IMR-90 (cell line): ENCODE results near the gene LAMP5. TPM values are rescaled to one million over a fixed set of nuclear protein-coding genes. Genes with fewer than 3 reads are reported as not detected.

Source experiments
- ATAC-seq: fragments of 200-7000 bp; cut with Tn5 transposase; 2 replicates; pipeline ENCODE4 v1.9.1; 2020; ENCODE audit warnings: low read depth, mild to moderate bottlenecking, moderate library complexity
- BruUV-seq: library from RNA; stranded (reverse); fragments of 400-500 nt; replicated peaks from 2 replicates; lab custom pipeline; 2021; lab: Mats Ljungman, UMichigan
- CTCF ChIA-PET: fragments of 300-600 bp; formaldehyde crosslinking; extraction: SDS; loops from one replicate; lab custom pipeline; 2021; ENCODE audit warnings: antibody characterized with exemption; lab: Yijun Ruan, JAX
- POLR2A ChIA-PET: fragments of 300-600 bp; sonication (Branson Sonifier 250); formaldehyde crosslinking; loops from one replicate; lab custom pipeline; 2022; ENCODE audit warnings: antibody characterized with exemption; ENCODE audit not compliant: unreplicated experiment; lab: Charles Lee
- DNase-seq: peaks from one replicate; pipeline ENCODE4 v3.0.0; 2013
- H2AFZ ChIP-seq: replicated peaks from 2 replicates; pipeline ENCODE3; 2013; ENCODE audit warnings: low read length, mild to moderate bottlenecking; ENCODE audit not compliant: poor library complexity
- H2AK5ac ChIP-seq: 2 replicates; pipeline ENCODE4 v1.6.1; 2013; ENCODE audit warnings: low read depth, low read length, inconsistent platforms
- H2AK9ac ChIP-seq: replicated peaks from 2 replicates; pipeline ENCODE3; 2013; ENCODE audit warnings: mild to moderate bottlenecking, low read depth, low read length, moderate library complexity; ENCODE audit not compliant: poor library complexity
- H2BK120ac ChIP-seq: 2 replicates; pipeline ENCODE4 v1.6.1; 2013; ENCODE audit warnings: low read depth, low read length, inconsistent platforms
- H2BK15ac ChIP-seq: 3 replicates; pipeline ENCODE4 v1.6.1; 2013; ENCODE audit warnings: low read depth, low read length, inconsistent platforms
- H2BK20ac ChIP-seq: 2 replicates; pipeline ENCODE4 v1.6.1; 2013; ENCODE audit warnings: low read depth, mild to moderate bottlenecking, inconsistent platforms, low read length, moderate library complexity
- H2BK5ac ChIP-seq: 2 replicates; pipeline ENCODE4 v1.6.1; 2013; ENCODE audit warnings: mild to moderate bottlenecking, low read depth, low read length, inconsistent platforms; ENCODE audit not compliant: poor library complexity, severe bottlenecking
- H3K14ac ChIP-seq: replicated peaks from 2 replicates; pipeline ENCODE4 v1.6.1; 2013; ENCODE audit warnings: low read depth, low read length, inconsistent platforms
- H3K18ac ChIP-seq: 2 replicates; pipeline ENCODE4 v1.6.1; 2013; ENCODE audit warnings: low read depth, low read length, control low read depth
- H3K23ac ChIP-seq: 2 replicates; pipeline ENCODE4 v1.6.1; 2013; ENCODE audit warnings: low read depth, low read length, inconsistent platforms
- H3K27ac ChIP-seq: 2 replicates; pipeline ENCODE4 v1.5.1; 2013; ENCODE audit warnings: mild to moderate bottlenecking, control low read depth, low read length; ENCODE audit not compliant: insufficient read depth
- H3K27me3 ChIP-seq: 2 replicates; pipeline ENCODE4 v1.6.1; 2013; ENCODE audit warnings: low read length; ENCODE audit not compliant: control insufficient read depth, insufficient read depth
- H3K36me3 ChIP-seq: 2 replicates; pipeline ENCODE4 v1.6.1; 2013; ENCODE audit warnings: low read length, mixed read lengths; ENCODE audit not compliant: control insufficient read depth, insufficient read depth
- H3K4ac ChIP-seq: 2 replicates; pipeline ENCODE4 v1.6.1; 2013; ENCODE audit warnings: low read depth, low read length, inconsistent platforms
- H3K4me1 ChIP-seq: 2 replicates; pipeline ENCODE4 v1.6.1; 2013; ENCODE audit warnings: low read length, mixed read lengths; ENCODE audit not compliant: control insufficient read depth, insufficient read depth
- H3K4me2 ChIP-seq: 2 replicates; pipeline ENCODE4 v1.6.1; 2013; ENCODE audit warnings: low read depth, mild to moderate bottlenecking, control low read depth, low read length, moderate library complexity
- H3K4me3 ChIP-seq: 2 replicates; pipeline ENCODE4 v1.5.1; 2013; ENCODE audit warnings: low read depth, mild to moderate bottlenecking, control low read depth, low read length, moderate library complexity; ENCODE audit not compliant: insufficient read depth
- H3K56ac ChIP-seq: 2 replicates; pipeline ENCODE4 v1.6.1; 2013; ENCODE audit warnings: low read length, inconsistent platforms; ENCODE audit not compliant: insufficient read depth; ENCODE audit errors: extremely low read depth
- H3K79me1 ChIP-seq, 2 experiments: 2 replicates each; pipeline ENCODE4 v1.6.1; 2013; ENCODE audit warnings: low read length in 2 of 2, inconsistent platforms in 1 of 2, low read depth in 1 of 2
- H3K9ac ChIP-seq: 2 replicates; pipeline ENCODE4 v1.6.1; 2013; ENCODE audit warnings: low read depth, low read length, control low read depth
- H3K9me1 ChIP-seq: 2 replicates; pipeline ENCODE4 v1.6.1; 2013; ENCODE audit warnings: low read length, inconsistent platforms; ENCODE audit not compliant: insufficient read depth
- H3K9me3 ChIP-seq: 2 replicates; pipeline ENCODE4 v1.6.1; 2013; ENCODE audit warnings: low read length; ENCODE audit not compliant: control insufficient read depth, insufficient read depth
- H4K20me1 ChIP-seq: 2 replicates; pipeline ENCODE4 v1.6.1; 2013; ENCODE audit warnings: low read length, inconsistent platforms; ENCODE audit not compliant: insufficient read depth
- H4K5ac ChIP-seq: 2 replicates; pipeline ENCODE4 v1.6.1; 2013; ENCODE audit warnings: mild to moderate bottlenecking, low read depth, low read length, control low read depth
- H4K8ac ChIP-seq, 2 experiments: 2 replicates each; pipeline ENCODE4 v1.6.1; 2013; ENCODE audit warnings: low read depth in 2 of 2, low read length in 2 of 2, control low read depth in 1 of 2, inconsistent platforms in 1 of 2
- H4K91ac ChIP-seq: 2 replicates; pipeline ENCODE4 v1.6.1; 2013; ENCODE audit warnings: low read depth, low read length, inconsistent platforms; ENCODE audit not compliant: insufficient read depth
- BHLHE40 ChIP-seq: fragments of 150-350 bp; IDR thresholded peaks from 2 replicates; pipeline ENCODE4 v1.6.1; 2016; ENCODE audit warnings: mild to moderate bottlenecking, low read depth, low read length
- WGBS, 2 experiments: methylation state at CpG; one replicate each; pipeline versions ENCODE4 v1.1.5 to v1.1.7; 2013; ENCODE audit warnings: missing lambda C conversion rate in 2 of 2; ENCODE audit not compliant: insufficient read length in 1 of 2; ENCODE audit errors: extremely low coverage in 2 of 2; 5-methylcytosine and 5-hydroxymethylcytosine counted together
- dilution Hi-C: fragments of 300-500 bp; cut with HindIII; formaldehyde crosslinking; loops from one replicate; pipeline ENCODE4 v1.14.3; 2018; ENCODE audit warnings: low sequenced_read_pairs; ENCODE audit not compliant: unreplicated experiment
- in situ Hi-C: fragments of 300-500 bp; cut with MboI; formaldehyde crosslinking; loops from 3 replicates; pipeline ENCODE4 v1.14.3; 2019; ENCODE audit warnings: low sequenced_read_pairs, inconsistent platforms, mixed read lengths
- intact Hi-C: fragments of 100-400 bp; cut with micrococcal nuclease; formaldehyde crosslinking; loops from 2 replicates; pipeline ENCODE4 v1.10.0; 2022
- polyA plus RNA-seq, 3 experiments: library from polyadenylated mRNA; depleted of rRNA; stranded (reverse); fragments of >200 nt; gene quantifications; 2 replicates each; pipeline ENCODE4 v1.2.3, GENCODE V29; 2012; ENCODE audit warnings: low replicate concordance in 1 of 3
- total RNA-seq: library from RNA; depleted of rRNA; stranded (reverse); fragments of >200 nt; gene quantifications from 2 replicates; pipeline ENCODE4 v1.2.3, GENCODE V29; 2012
- TF ChIP-seq, protein P1 (sequence below): conservative IDR thresholded peaks from 2 replicates; pipeline ENCODE4 v1.5.1; 2012; ENCODE audit warnings: mild to moderate bottlenecking, low read depth, low read length, improper control_type of control experiment

LAMP5 gene
- total and polyA plus RNA-seq, 2 of the 4 experiments (the other 2 are of a cell fraction), result not detected

GRCh38 chr20:9543214-9543613 lies 28.8 kb downstream of the LAMP5 start:
- Histone ChIP-seq H3K4ac (no peak overlapping the region), H4K8ac (no peak overlapping the region), H2BK15ac (no peak overlapping the region), H3K9ac (no peak overlapping the region), H3K4me2 (no peak overlapping the region), H3K36me3 (no peaks in the 10 kb centered on the region), H2AK5ac (no peak overlapping the region), H3K9me3 (no peaks in the 10 kb centered on the region), H2AK9ac (no peak overlapping the region), H3K4me1 (no peaks in the 10 kb centered on the region), H3K14ac (no peak overlapping the region), H2AFZ (no peak overlapping the region), H3K18ac (no peak overlapping the region), H3K4me3 (no peak overlapping the region), H4K20me1 (0 out of 2 replicates have a peak, but pooled peaks cover 3% of the 10 kb centered on the region), H2BK5ac (no peak overlapping the region), H3K27ac (no peak overlapping the region), H2BK20ac (no peak overlapping the region), H3K23ac (no peak overlapping the region), H3K56ac (no peak overlapping the region), H3K79me1 (no peaks in the 10 kb centered on the region), H2BK120ac (no peak overlapping the region), H4K91ac (no peak overlapping the region), H4K5ac (no peak overlapping the region), H3K27me3 (peaks cover 5% of the 10 kb centered on the region), H3K9me1 (no peaks in the 10 kb centered on the region)
- CTCF ChIA-PET, result no interaction called here
- intact Hi-C loops (no loop called here), dilution Hi-C loops (no loop called here), in situ Hi-C loops (no loop called here)
- TF ChIP-seq BHLHE40, result no peak
- TF ChIP-seq, protein P1, sequence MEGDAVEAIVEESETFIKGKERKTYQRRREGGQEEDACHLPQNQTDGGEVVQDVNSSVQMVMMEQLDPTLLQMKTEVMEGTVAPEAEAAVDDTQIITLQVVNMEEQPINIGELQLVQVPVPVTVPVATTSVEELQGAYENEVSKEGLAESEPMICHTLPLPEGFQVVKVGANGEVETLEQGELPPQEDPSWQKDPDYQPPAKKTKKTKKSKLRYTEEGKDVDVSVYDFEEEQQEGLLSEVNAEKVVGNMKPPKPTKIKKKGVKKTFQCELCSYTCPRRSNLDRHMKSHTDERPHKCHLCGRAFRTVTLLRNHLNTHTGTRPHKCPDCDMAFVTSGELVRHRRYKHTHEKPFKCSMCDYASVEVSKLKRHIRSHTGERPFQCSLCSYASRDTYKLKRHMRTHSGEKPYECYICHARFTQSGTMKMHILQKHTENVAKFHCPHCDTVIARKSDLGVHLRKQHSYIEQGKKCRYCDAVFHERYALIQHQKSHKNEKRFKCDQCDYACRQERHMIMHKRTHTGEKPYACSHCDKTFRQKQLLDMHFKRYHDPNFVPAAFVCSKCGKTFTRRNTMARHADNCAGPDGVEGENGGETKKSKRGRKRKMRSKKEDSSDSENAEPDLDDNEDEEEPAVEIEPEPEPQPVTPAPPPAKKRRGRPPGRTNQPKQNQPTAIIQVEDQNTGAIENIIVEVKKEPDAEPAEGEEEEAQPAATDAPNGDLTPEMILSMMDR, result no peak
- POLR2A ChIA-PET, result no interaction called here
- BruUV-seq, result no TSS peak
- ATAC-seq, result no peak
- 48% methylated on average over 3 of the region's 4 CpGs; no CpG with 5 or more reads in 1 of the 2 experiments for WGBS, 2 experiments
- DNase-seq, result no peak
